GM13976 (cell line): Measurements from ENCODE around the gene RFPL1.
"Not testable (repeated sequence)": the region's sequence is repeated elsewhere in the genome, so short reads cannot be mapped to it uniquely, and the experiment has no call there.

Source experiments
- DNase-seq: peaks from one replicate; pipeline ENCODE4 v3.0.0; 2012; ENCODE audit warnings: low spot score
- in situ Hi-C: fragments of 300-500 bp; cut with MboI; formaldehyde crosslinking; loops from one replicate; pipeline ENCODE4 v1.12.0; 2022; ENCODE audit warnings: low sequenced_read_pairs, mixed read lengths, inconsistent platforms; ENCODE audit not compliant: unreplicated experiment
- TF ChIP-seq, protein P1 (sequence below): IDR thresholded peaks from 2 replicates; pipeline ENCODE4 v1.5.1; 2012; ENCODE audit warnings: borderline replicate concordance, mild to moderate bottlenecking; ENCODE audit not compliant: insufficient read depth; ENCODE audit errors: extremely low read depth, missing control alignments, control extremely low read depth

Gene RFPL1

DNA sequence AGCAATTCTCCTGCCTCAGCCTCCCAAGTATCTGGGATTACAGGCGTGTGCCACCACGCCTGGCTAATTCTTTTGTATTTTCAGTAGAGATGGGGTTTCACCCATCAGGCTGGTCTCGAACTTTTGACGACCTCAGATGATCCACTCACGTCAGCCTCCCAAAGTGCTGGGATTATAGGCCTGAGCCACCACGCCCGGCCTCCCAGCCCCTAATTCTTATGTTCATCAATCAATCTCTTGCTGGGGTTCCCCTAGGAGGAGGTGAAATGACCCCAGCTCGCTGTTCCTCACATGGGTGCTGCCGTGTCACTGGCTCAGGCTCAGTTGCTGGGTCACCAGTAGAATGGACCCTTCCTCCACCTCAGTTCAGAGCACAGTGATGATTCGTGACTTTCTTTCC, at the start of gene RFPL1:
RFPL1 (plus strand) TSS at position 301 of the 400 bp plus-strand sequence.
- DNase-seq, in situ Hi-C loops: not testable (repeated sequence)

DNA sequence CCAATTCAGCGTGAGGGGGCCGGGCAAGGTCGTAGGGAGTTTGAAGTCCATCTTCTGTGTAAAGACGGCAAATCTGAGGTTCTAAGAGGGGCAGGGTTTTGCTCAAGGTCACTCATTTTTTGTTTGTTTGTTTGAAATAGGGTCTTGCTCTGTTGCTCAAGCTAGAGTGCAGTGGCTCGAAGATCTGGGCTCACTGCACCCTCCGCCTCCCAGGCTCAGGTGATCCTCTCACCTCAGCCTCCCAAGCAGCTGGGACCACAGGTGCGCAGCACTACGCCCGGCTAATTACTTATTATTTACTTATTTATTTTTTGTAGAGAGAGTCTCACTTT, 49.7 kb upstream of the RFPL1 start:
- in situ Hi-C loops: no loop called here
- TF ChIP-seq, protein P1, sequence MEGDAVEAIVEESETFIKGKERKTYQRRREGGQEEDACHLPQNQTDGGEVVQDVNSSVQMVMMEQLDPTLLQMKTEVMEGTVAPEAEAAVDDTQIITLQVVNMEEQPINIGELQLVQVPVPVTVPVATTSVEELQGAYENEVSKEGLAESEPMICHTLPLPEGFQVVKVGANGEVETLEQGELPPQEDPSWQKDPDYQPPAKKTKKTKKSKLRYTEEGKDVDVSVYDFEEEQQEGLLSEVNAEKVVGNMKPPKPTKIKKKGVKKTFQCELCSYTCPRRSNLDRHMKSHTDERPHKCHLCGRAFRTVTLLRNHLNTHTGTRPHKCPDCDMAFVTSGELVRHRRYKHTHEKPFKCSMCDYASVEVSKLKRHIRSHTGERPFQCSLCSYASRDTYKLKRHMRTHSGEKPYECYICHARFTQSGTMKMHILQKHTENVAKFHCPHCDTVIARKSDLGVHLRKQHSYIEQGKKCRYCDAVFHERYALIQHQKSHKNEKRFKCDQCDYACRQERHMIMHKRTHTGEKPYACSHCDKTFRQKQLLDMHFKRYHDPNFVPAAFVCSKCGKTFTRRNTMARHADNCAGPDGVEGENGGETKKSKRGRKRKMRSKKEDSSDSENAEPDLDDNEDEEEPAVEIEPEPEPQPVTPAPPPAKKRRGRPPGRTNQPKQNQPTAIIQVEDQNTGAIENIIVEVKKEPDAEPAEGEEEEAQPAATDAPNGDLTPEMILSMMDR: no peak
- DNase-seq: no peak

DNA sequence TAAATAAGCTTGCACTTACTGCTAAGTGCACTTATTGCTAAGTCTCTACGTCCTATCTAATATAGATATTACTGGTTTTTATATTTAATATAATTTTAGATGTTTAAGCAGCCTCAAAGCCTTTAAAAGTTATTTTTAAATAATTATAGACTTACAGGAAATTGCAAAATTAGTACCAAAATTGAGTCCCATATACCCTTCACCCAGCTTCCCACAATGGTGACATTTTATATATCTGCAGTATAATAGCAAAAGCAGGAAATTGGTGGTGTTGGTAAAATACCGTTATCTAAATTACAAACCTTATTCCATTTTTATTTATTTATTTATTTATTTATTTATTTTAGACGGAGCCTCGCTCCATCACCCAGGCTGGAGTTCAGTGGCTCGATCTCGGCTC, 48.1 kb upstream of the RFPL1 start:
- TF ChIP-seq, protein P1: no peak
- in situ Hi-C loops: loop anchor here (10.0 kb wide), 1 partner anchor 85 kb away; no protein-coding TSS in a partner anchor
- DNase-seq: no peak

DNA sequence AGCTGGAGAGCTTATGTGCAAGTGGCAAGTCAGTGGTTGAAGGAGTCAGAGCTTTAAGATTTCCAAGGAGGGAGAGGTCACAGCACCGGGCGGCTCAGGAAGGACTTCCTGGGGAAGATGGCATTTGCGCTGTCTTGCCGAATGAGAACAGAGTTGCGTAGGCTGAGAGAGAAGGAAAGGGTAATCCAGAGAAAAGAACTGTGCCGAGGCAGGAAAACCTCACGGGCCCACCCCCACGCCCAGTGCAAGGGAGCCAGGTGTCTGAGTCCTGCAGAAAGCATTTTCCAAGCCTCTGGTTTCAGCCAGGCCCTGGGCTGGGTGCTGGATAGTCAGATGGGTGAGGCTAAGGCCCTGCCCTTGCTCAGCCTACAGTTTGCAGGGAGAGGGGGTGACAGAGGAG, 46.8 kb upstream of the RFPL1 start:
- in situ Hi-C loops: loop anchor here (10.0 kb wide), 1 partner anchor 83 kb away; no protein-coding TSS in a partner anchor
- TF ChIP-seq, protein P1: no peak
- no peak for DNase-seq

DNA sequence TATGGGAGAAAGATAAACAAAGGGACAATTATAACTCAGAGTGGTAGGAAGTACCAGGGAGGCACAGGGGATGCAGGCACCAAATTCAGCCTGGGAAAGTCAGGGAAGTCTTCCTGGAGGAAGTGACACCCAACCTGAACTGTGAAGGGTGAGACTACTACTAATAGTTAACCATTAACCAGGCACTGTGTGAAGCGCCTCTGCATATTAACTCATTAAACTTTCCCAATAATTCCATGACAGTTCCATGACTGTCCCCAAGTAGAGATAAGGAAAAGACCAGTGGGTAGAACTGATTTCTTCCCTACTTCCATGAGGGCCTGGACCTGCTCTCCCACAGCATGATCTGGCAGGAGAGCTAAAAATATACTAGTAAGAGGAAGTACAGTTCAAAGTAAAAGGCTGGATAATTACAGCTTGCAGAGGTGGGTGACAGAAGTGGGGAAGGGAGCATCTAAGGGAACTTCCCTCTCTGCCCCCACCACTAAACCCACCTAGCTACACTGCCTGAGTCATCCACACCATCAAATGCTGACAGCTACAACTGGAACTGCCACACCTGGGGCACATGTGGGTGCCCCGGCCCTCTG, 45.3 kb upstream of the RFPL1 start:
- peak; percentile 25 for DNase-seq
- in situ Hi-C loops: loop anchor here (10.0 kb wide), 1 partner anchor 82 kb away; no protein-coding TSS in a partner anchor
- TF ChIP-seq, protein P1: no peak

DNA sequence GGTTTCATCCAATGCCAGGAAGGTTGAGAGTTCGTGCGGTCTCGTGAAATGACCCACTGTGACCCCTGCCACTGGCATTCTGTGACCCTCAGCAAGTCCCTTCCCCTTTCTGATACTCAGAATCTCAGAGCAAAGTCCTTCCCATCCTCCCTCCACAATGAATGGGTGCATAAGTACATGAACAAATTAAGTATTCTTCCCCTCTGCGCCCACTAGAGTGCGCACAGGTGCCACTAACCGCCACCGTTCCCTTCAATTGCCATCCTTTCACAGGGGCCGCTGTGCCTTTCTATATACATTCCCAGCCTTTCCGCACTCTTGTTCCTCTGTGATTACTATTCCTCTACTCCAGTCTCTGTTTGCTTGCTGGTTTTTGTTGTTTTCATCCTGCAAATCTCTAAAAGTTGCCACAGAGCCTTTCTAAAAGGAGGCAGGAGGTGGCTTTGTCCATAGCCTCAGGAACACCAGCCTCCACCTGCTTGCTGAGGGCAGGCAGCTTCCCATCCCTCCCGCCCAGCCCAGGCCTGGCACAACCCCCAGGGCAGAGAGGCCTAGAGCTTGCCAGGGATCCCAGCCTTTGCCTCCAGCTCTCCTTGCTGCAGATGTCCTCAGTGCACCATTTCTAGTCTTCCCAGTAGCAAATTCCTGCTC, 43.3 kb upstream of the RFPL1 start:
- TF ChIP-seq, protein P1: peak; percentile 86
- peak; percentile 83 for DNase-seq
- in situ Hi-C loops: loop anchor here (10.0 kb wide), 1 partner anchor 80 kb away; no protein-coding TSS in a partner anchor

DNA sequence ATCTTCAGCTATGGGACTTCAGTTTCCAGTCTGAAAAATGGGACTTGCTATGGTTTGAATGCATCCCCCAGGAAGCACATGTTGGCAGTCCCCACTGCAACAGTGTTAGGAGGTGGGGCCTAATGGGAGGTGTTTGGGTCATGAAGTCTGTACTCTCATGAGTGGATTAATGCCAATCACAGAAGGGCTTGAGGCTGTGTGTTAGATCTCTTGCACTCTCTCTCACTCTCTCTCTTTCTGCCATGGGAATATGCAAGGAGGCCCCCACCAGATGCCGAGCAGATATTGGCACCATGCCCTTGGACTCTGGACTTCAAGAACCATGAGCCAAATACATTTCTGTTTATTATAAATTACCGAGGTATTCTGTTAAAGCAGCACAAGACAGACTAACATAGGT, 42.3 kb upstream of the RFPL1 start:
- in situ Hi-C loops: loop anchor here (10.0 kb wide), 1 partner anchor 79 kb away; no protein-coding TSS in a partner anchor
- DNase-seq: no peak
- TF ChIP-seq, protein P1: no peak
